SK-N-SH (cell line): ENCODE measurements around the gene ADIG.

Experiments
- CHD2 ChIP-seq: fragments of 150-350 bp; IDR thresholded peaks from 2 replicates; pipeline ENCODE4 v1.6.1; 2018; ENCODE audit warnings: low read length; ENCODE audit not compliant: partially characterized antibody
- CTCF ChIP-seq: fragments of 200-600 bp; sonication (generic); IDR thresholded peaks from 2 replicates; pipeline ENCODE4 v1.6.1; 2017; ENCODE audit warnings: antibody characterized with exemption, mild to moderate bottlenecking, moderate library complexity
- EP300 ChIP-seq, 2 experiments: IDR thresholded peaks; 2 replicates each; pipeline versions ENCODE4 v1.4.0 to v1.6.1; 2012; ENCODE audit warnings: borderline replicate concordance in 1 of 2, low read depth in 1 of 2, low read length in 1 of 2
- GATA2 ChIP-seq: sonication (generic); formaldehyde crosslinking; IDR thresholded peaks from 2 replicates; pipeline ENCODE4 v1.5.0; 2020; ENCODE audit warnings: mild to moderate bottlenecking, missing genetic modification reagents
- IRF3 ChIP-seq: fragments of 150-350 bp; IDR thresholded peaks from 2 replicates; pipeline ENCODE4 v1.6.1; 2016; ENCODE audit warnings: mild to moderate bottlenecking, low read depth, low read length
- JUND ChIP-seq: IDR thresholded peaks from 2 replicates; pipeline ENCODE4 v1.4.0; 2012
- MAX ChIP-seq: IDR thresholded peaks from 2 replicates; pipeline ENCODE4 v1.4.0; 2012; ENCODE audit warnings: low read depth
- MXI1 ChIP-seq: IDR thresholded peaks from 2 replicates; pipeline ENCODE4 v1.6.1; 2012; ENCODE audit warnings: mild to moderate bottlenecking, low read depth, low read length, improper control_type of control experiment
- POLR2AphosphoS5 ChIP-seq: IDR thresholded peaks from 2 replicates; pipeline ENCODE4 v1.6.1; 2012; ENCODE audit warnings: low read depth, low read length
- RAD21 ChIP-seq: IDR thresholded peaks from 2 replicates; pipeline ENCODE4 v1.6.1; 2012; ENCODE audit warnings: mild to moderate bottlenecking, low read length
- REST ChIP-seq: IDR thresholded peaks from 2 replicates; pipeline ENCODE4 v1.6.1; 2012; ENCODE audit warnings: mild to moderate bottlenecking, low read depth, low read length, moderate library complexity
- SMC3 ChIP-seq: IDR thresholded peaks from 2 replicates; pipeline ENCODE4 v1.6.1; 2012; ENCODE audit warnings: low read depth, low read length, improper control_type of control experiment
- USF1 ChIP-seq: IDR thresholded peaks from 2 replicates; pipeline ENCODE4 v1.4.0; 2012; ENCODE audit warnings: low read depth, borderline replicate concordance

- TF ChIP-seq REST (no peak), CTCF (no peak), POLR2AphosphoS5 (no peak), RAD21 (no peak), CHD2 (no peak), GATA2 (no peak), JUND (no peak), MXI1 (no peak), USF1 (no peak), SMC3 (no peak), EP300 (IDR thresholded peaks at IDR 0.05; ENCODE audit: borderline replicate concordance in 1 of 2, low read depth in 1 of 2, low read length in 1 of 2) (no peak), IRF3 (no peak), MAX (no peak)
Observed at GRCh38 chr20:38545771-38546170, 35.2 kb upstream of the ADIG start.
